HG03025 (cell line): ENCODE results near the gene MAGEA3.
"Not testable (repeated sequence)": the region's sequence is repeated elsewhere in the genome, so short reads cannot be mapped to it uniquely, and the experiment has no call there.

Experiments
- ATAC-seq: cut with Tn5 transposase; IDR thresholded peaks from one replicate; pipeline ENCODE4 v1.9.1; 2021; ENCODE audit warnings: mild to moderate bottlenecking, moderate library complexity; ENCODE audit not compliant: unreplicated experiment, low FRiP score

The MAGEA3 gene

GRCh38 chrX:152697952-152698931, at the start of gene MAGEA3:
MAGEA3 (plus strand) TSS chrX:152698794; CDS start chrX:152700833, 2,039 bp downstream.
- ATAC-seq = not testable (repeated sequence)

GRCh38 chrX:152652060-152652459, 46.5 kb upstream of the MAGEA3 start:
- ATAC-seq = no peak

GRCh38 chrX:152652467-152652866, 46.1 kb upstream of the MAGEA3 start:
- no peak for ATAC-seq

GRCh38 chrX:152656087-152656486, 42.5 kb upstream of the MAGEA3 start:
- no peak for ATAC-seq

- no peak for ATAC-seq
Observed at GRCh38 chrX:152656890-152657289, 41.7 kb upstream of the MAGEA3 start.

GRCh38 chrX:152658302-152658701, 40.3 kb upstream of the MAGEA3 start:
- no peak for ATAC-seq

- no peak for ATAC-seq
Observed at GRCh38 chrX:152663086-152663485, 35.5 kb upstream of the MAGEA3 start.

- ATAC-seq = no peak
Observed at GRCh38 chrX:152674135-152674534, 24.5 kb upstream of the MAGEA3 start.

- ATAC-seq = not testable (repeated sequence)
Observed at GRCh38 chrX:152674652-152675051, 23.9 kb upstream of the MAGEA3 start.

GRCh38 chrX:152681012-152681411, 17.6 kb upstream of the MAGEA3 start:
- not testable (repeated sequence) for ATAC-seq

- ATAC-seq = not testable (repeated sequence)
Observed at GRCh38 chrX:152700390-152700789, 1.8 kb downstream of the MAGEA3 start.

- not testable (repeated sequence) for ATAC-seq
Observed at GRCh38 chrX:152706500-152706899, 7.9 kb downstream of the MAGEA3 start.

GRCh38 chrX:152709173-152709572, 10.6 kb downstream of the MAGEA3 start, which contains the start of gene CSAG2:
CSAG2 (minus strand) TSS chrX:152709273; CDS start chrX:152709112, 161 bp downstream.
- ATAC-seq = not testable (repeated sequence)

- ATAC-seq = not testable (repeated sequence)
Observed at GRCh38 chrX:152713195-152713594, 14.6 kb downstream of the MAGEA3 start.

GRCh38 chrX:152713815-152714787, 15.5 kb downstream of the MAGEA3 start, which contains the start of gene MAGEA2B:
MAGEA2B (plus strand) TSS chrX:152714628; CDS start chrX:152717107, 2,479 bp downstream.
- not testable (repeated sequence) for ATAC-seq

GRCh38 chrX:152725409-152725808, 26.8 kb downstream of the MAGEA3 start:
- ATAC-seq = no peak

- ATAC-seq = no peak
Observed at GRCh38 chrX:152733261-152733975, 34.8 kb downstream of the MAGEA3 start, which contains the start of the genes CSAG1 and MAGEA12. CSAG1 (minus strand) TSS chrX:152733721; CDS start chrX:152732460, 1,261 bp downstream. MAGEA12 (plus strand) TSS chrX:152733757; CDS start chrX:152736162, 2,405 bp downstream.

GRCh38 chrX:152734143-152734858, 35.7 kb downstream of the MAGEA3 start:
- ATAC-seq = not testable (repeated sequence)

- no peak for ATAC-seq
Observed at GRCh38 chrX:152735101-152735500, 36.5 kb downstream of the MAGEA3 start.
